HUDEP-2 (cell line): ENCODE data around the gene TMEM184B.

Experiments used
- DNase-seq, 76 experiments: peaks; one replicate each; lab custom pipeline; 2025; ENCODE audit not compliant: unreplicated experiment in 76 of 76; lab: John Stamatoyannopoulos, UW

Gene TMEM184B

DNA sequence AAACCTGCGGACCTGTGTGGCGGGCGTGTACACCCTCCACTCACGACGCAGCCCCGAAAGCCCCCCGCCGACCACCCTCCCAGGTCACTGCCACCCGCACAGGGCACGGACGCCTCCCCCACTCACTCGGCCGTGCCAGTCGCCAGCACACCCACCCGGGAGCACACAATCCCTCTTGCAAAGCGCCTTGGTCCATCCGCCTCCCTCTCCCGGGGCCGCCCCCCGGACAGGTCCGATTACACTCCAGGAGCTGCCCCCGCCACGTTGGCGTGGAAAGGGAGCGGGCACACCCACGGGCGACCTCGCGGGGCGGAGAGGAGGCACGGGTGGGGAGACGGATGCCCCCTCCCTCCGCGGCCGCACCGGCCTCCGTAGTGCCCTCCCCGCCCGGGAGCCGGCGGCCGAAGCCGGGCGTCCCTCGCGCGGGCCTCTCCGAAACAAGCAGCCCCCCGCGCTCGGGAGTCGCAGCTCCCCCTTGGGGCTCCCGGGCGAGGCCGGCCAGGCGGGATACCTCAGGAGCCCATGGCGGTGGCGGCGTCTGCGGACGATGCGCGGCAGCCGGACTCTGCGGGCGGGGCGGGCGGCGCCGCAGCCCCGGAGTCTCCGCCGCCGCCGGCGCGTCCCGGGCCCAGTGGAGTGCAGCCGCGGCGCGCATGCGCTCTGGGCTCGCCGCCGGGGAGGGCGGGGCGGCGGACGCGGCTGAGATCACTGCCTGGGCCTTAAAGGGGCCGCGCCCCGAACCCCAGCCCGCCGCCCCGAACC is at the start of gene TMEM184B:
TSS of gene TMEM184B (minus strand) at position 638 of the 762 bp plus-strand sequence. CDS start 25,049 bp downstream, outside the sequence.
- peak in 60 of 76 experiments; percentile 8 to 72 (median 51) for DNase-seq

GRCh38 chr22:38320605-38321402 is 48.0 kb upstream of the TMEM184B start:
- no peak for DNase-seq

GRCh38 chr22:38318792-38319773 is 46.3 kb upstream of the TMEM184B start:
- DNase-seq = peak in 4 of 76 experiments; percentile 6 to 11 (median 8)

GRCh38 chr22:38317995-38318715 is 45.3 kb upstream of the TMEM184B start:
- peak in 72 of 76 experiments; percentile 9 to 82 (median 54) for DNase-seq

GRCh38 chr22:38317122-38317994 is 44.5 kb upstream of the TMEM184B start, which contains the start of gene CSNK1E:
Gene CSNK1E (minus strand): TSS chr22:38317433. CDS start chr22:38314157, 3,276 bp downstream.
- DNase-seq = peak in 49 of 76 experiments; percentile 6 to 68 (median 38)

GRCh38 chr22:38316364-38317121 is 43.7 kb upstream of the TMEM184B start:
- DNase-seq = peak in 17 of 76 experiments; percentile 8 to 39 (median 21)

GRCh38 chr22:38315823-38316363 is 43.1 kb upstream of the TMEM184B start:
- DNase-seq = peak in 1 of 76 experiments; percentile 12

- DNase-seq = no peak
These were observed 42.4 kb upstream of the TMEM184B start for GRCh38 chr22:38314933-38315822.

DNA sequence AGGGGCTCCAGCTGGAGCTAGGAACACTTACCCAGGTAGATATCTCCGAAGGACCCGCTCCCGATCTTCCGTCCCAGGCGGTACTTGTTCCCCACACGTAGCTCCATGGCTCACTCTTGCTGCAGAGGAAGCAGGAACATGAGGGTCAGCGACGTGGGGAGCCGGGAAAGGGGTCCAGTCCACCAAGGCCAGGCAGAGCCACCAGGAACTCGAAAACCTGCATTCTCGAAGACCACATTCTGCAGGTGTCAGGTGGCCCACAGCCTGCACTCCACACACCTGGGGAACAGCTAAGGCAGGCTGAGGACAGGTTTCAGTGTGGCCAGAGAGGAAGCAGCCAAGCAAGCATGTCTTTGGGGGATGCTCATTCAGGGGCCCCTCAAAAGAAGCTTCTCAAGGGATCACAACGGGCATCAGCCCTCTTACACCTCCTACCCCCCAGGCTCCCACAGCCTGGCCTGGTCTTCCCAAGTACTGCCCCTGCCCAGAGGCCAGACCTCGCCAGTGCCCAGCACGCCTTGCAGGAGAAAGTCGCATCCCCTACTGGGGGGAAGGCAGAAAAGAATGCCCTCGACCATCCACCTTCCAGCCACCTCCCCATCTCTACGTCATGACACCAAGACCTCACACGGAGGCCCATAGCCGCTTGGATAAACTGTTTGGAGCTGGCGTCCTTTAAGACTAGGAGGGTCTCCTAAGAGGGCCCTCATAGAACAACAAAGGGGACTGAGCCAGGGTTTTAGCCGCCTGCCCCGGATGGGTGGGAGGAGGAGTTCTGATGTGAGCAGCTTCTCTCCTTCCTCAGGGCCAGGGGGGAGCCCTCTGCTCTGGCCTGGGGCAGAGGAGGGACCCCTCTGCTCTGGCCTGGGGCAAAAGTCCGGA is 41.5 kb upstream of the TMEM184B start:
- no peak for DNase-seq

- DNase-seq = no peak
These were observed 40.7 kb upstream of the TMEM184B start for GRCh38 chr22:38313384-38313955.

DNA sequence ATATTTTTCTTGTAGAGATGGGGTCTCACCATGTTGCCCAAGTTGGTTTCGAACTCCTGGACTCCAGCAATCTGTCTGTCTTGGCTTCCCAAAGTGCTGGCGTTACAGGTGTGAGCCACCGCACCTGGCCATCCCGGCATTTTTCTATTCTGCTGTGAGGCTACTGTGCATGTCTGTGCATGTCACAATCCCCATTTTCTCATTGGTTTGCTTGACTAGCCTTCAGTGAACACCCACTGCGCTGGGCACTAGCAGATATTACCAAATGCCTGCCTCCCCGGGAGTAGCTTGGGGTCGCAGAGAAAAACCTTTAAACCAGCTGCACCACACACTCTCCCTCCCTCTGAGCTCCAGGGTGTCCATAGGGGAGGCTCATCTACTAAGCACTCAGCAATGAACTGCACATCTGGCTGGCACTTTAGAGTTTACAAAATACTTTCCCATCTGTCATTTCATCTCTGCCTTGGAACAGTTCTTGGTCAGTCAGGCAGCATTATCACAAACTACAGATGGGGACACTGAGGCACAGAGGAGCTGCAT is 39.5 kb upstream of the TMEM184B start:
- DNase-seq = no peak

DNA sequence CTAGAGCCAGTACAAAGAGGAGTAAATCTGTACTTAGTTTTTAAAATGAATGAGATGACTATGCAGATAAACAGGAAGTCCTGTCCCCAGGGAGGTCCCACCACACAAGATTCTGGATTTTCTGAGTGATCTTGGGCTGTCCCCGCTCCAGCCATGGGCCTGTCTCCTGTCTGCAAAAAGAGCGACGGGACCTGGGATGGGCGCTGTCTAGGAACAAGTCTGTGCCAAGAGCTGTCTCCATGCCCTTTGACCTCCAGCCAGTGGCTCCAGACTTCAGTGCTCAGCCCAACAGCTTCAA is 38.5 kb upstream of the TMEM184B start:
- DNase-seq = no peak

DNA sequence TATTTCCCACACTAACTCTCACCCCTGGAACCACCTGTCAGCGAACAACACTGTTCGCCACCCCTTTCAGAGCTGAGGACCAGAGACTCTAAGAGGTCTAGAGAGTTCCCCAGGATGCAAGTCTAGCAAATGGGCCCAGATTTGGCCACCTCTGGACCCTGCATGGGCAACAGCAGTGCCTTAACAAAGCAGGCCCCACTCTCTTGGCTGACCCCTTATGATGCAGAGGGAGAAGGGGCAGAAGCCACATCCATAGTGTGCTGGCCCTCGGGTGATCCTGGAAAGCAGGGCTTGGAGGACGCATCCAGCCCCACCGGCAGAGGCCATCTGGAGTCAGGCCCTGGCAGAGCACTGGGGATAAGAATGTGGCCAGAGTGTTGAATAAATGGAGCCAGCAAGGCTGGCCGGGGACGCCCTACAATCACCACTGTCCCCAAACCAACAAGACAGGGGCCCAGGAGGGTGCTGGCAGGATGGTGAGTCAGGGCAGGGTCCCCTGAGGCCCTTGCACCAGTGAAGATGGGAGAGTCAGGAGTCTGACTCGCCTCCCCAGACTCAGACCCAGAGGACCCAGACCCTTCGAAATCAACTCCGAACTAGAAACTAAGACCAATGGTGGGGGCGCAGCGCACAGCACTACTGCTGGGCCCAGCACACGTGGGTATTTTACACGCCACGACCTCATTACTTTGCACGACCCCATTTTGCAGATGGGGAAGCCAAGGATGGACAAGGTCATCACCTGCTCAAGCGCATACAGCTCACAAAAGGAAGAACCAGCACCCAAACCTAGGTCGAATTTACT is 37.9 kb upstream of the TMEM184B start:
- DNase-seq = no peak
